LNCaP clone FGC (cell line): ENCODE data around the gene ASCC2.
A peak's percentile ranks its signal among the peaks of the same experiment; 100 is the strongest.

Experiments used
- DNase-seq: peaks from one replicate; pipeline ENCODE4 v3.0.0-alpha.2; 2011; ENCODE audit warnings: low read depth
- H3K4me3 ChIP-seq: 2 replicates; pipeline ENCODE4 v1.5.1; 2011; ENCODE audit warnings: mild to moderate bottlenecking, low read depth, low read length, control low read depth
- TF ChIP-seq, protein P1 (sequence below): IDR thresholded peaks from 2 replicates; pipeline ENCODE4 v1.5.1; 2012; ENCODE audit warnings: mild to moderate bottlenecking; ENCODE audit not compliant: control insufficient read depth, insufficient read depth; ENCODE audit errors: extremely low read depth

The ASCC2 gene

DNA sequence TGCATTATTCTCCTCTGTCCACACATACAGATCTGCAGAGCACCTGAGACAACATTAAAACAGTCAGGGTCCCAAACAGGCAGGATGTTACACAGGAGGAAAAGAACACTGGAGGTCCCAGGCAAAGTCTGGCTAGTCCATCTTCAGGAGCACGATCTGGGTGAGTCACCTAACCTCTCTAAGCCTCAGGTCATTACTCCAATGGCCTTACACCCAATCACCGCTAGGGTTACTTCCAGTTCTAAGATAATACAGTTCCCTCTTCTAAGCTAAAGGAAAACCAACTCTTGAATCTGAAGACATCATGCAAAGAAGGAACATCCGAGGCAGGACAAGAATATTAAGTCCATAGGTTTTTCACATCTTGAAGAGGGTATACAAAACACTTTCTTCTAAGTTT, 24.5 kb downstream of the ASCC2 start:
- H3K4me3 ChIP-seq, result no peak overlapping the region
- DNase-seq, result no peak
- TF ChIP-seq, protein P1, sequence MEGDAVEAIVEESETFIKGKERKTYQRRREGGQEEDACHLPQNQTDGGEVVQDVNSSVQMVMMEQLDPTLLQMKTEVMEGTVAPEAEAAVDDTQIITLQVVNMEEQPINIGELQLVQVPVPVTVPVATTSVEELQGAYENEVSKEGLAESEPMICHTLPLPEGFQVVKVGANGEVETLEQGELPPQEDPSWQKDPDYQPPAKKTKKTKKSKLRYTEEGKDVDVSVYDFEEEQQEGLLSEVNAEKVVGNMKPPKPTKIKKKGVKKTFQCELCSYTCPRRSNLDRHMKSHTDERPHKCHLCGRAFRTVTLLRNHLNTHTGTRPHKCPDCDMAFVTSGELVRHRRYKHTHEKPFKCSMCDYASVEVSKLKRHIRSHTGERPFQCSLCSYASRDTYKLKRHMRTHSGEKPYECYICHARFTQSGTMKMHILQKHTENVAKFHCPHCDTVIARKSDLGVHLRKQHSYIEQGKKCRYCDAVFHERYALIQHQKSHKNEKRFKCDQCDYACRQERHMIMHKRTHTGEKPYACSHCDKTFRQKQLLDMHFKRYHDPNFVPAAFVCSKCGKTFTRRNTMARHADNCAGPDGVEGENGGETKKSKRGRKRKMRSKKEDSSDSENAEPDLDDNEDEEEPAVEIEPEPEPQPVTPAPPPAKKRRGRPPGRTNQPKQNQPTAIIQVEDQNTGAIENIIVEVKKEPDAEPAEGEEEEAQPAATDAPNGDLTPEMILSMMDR, result no peak

DNA sequence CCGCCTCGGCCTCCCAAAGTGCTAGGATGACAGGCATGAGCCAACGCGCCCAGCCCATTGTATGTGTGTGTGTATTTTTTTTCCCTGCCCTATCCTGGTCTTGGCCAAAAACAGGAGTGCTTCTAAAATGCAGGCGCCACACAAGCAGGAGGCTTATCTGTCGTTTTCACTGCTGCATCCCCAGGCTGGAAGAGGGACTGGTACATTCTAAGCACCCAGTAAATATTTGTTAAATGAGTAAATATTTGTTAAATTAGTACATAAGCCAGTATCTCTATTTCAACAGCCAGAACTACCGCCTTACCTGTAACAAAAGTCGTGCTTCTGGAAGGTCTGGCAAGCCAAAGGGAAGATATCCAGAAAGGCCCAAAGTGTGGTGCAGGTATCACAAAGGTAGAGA, 24.9 kb downstream of the ASCC2 start:
- no peak overlapping the region for H3K4me3 ChIP-seq
- peak; percentile 89 for DNase-seq
- TF ChIP-seq, protein P1, result no peak

DNA sequence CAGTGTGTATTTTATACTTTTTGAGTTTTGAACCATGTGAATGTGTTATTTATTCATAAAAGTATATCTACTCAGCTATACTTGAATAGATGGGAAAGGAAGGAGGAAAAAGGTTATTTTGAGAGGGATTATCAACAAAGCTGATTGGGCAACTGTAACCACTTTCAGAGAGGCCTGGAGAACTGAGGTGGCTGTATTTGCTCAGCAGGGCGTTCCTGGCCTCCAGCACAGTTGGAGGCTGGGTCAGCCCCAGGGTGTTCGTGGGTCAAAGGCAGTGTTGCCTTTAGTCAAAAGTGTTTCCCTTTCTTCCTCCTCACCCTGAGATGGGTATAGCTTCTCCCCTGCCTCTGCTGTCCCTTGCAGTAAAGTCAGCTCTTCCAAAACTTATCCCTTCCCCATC, 26.7 kb downstream of the ASCC2 start:
- no peak overlapping the region for H3K4me3 ChIP-seq
- TF ChIP-seq, protein P1, result no peak
- no peak for DNase-seq

DNA sequence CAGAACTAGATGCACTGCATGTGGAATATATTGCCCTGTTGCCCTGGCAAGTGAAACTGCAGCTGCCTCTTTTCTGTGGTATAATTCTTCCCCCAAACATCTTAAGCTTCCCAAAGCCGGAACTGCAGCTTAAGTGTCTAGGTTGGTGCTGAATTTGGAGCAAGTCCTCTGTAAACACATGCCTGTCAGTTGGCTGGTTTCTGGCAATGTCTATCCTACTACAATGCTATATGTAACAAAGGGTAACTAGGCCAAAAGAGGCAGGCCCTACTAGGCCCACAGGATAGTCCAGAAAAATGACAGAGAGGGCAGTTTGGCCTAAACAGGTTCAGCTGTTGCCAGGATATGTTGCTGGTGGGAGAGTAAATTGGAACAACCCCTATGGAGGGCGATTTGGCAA, 27.9 kb downstream of the ASCC2 start:
- peak; percentile 86 for DNase-seq
- TF ChIP-seq, protein P1, result no peak
- no peak overlapping the region for H3K4me3 ChIP-seq

DNA sequence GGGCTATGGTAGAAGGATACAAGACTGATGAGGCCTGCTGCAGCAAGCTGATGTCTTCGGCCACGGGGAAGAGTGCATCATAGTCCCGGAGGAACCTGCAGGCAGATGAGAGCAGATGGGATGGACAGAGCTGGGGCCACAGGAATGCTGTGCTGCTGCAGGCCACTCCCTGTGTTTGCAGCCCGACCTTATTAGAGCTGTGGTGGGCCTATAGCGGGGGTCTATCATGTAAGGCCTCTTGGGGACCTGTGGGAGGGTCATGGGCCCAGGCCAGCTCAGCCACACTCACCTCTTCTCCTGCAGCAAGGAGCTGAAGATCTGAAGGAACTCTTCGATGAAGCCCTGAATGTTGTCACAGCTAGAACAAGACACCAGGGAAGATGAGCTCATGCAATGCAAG, 31.9 kb downstream of the ASCC2 start:
- DNase-seq, result no peak
- TF ChIP-seq, protein P1, result no peak
- H3K4me3 ChIP-seq, result no peak overlapping the region

DNA sequence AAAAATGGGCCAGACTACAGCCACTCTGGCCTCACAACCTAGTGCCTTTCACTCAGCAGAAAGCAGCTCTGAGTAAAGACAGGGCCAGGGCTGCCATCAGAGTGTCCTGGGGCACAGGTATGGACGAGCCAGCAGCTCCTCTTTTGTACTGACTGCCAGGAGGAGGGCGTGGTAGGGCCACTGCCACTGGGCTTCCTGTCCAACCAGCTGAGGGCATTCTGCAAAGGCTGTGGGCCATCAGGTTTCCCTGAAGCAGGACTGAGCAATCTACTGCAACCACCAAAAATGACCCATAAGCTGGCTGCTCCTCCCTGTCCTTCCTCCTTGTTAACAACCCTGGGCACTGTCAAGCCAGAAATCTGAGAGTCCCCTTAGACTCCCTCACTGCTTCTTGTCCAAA, 33.1 kb downstream of the ASCC2 start:
- no peak for DNase-seq
- no peak overlapping the region for H3K4me3 ChIP-seq
- TF ChIP-seq, protein P1, result no peak

DNA sequence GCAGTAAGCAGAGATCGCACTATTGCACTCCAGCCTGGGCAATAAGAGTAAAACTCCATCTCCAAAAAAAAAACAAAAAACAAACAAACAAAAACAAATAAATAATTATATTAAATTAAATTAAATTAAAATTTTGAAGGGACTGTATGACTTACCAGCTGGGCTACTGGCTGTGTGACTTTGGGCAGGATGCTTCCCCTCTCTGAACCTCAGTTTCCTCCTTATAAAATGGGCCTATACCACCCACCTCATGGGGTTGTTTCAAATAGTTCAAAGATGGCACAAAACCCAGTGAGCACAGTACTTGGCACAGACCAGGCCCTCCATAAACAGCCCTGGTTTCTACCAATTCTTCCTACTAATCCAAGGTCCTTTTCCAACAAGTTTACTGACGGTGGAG, 34.9 kb downstream of the ASCC2 start:
- no peak overlapping the region for H3K4me3 ChIP-seq
- no peak for DNase-seq
- TF ChIP-seq, protein P1, result no peak
